Measurements from ENCODE around the gene TSPAN12. TPM values are rescaled to one million over a fixed set of nuclear protein-coding genes. Genes with fewer than 3 reads are reported as not detected.

TSPAN12 gene
- total RNA-seq, 1 experiment from 2014 or later: 8.7 TPM

DNA sequence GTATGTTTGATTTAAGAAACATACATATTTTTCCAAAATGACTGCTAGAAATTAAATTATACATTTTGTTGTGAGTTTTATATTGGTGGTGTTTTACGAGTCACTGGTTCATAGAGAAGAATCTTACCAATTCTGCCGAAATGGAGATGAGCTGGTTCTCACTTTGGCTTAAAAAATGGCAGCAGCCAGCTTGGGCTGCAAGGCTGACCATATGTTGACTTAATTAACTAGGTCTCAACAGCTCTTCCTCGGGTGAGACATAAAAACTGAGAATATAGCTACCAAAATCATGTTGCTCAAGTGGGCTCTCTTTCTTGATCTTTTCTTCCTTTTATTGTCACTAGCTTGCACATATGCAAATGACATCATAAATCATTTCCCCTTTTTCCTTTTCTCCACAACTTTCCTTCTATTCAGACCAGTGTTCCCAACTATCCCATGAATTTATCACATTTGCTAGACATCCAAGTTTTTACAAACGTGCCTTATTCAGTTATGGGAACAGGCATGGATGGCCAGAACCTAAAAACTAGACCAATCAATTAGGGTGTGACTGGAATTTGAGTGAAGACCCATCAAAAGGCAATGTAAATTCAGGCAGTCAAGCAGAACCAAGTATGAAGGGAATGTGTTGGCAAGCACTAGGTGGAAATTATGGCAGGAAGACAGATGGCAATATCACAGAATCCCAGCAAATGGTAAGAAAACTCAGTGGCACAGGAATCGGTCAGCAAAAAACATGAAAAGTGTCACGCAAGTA is 6.4 kb upstream of the TSPAN12 start:
- TF ChIP-seq, protein P1, sequence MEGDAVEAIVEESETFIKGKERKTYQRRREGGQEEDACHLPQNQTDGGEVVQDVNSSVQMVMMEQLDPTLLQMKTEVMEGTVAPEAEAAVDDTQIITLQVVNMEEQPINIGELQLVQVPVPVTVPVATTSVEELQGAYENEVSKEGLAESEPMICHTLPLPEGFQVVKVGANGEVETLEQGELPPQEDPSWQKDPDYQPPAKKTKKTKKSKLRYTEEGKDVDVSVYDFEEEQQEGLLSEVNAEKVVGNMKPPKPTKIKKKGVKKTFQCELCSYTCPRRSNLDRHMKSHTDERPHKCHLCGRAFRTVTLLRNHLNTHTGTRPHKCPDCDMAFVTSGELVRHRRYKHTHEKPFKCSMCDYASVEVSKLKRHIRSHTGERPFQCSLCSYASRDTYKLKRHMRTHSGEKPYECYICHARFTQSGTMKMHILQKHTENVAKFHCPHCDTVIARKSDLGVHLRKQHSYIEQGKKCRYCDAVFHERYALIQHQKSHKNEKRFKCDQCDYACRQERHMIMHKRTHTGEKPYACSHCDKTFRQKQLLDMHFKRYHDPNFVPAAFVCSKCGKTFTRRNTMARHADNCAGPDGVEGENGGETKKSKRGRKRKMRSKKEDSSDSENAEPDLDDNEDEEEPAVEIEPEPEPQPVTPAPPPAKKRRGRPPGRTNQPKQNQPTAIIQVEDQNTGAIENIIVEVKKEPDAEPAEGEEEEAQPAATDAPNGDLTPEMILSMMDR (conservative IDR thresholded peaks at IDR 0.05): no peak
- Mint-ChIP-seq H3K4me1 (peaks cover 0 to 2% of the 10 kb centered on the region in 2 experiments; a peak in 1 of 4 replicates), H3K27me3 (ENCODE audit: low read depth) (no peaks in the 10 kb centered on the region), H3K4me3 (no peak overlapping the region), H3K9me3 (no peaks in the 10 kb centered on the region), H3K36me3 (ENCODE audit: insufficient read depth in 1 of 3, low read depth in 3 of 3) (no peaks in the 10 kb centered on the region), H3K27ac (no peak overlapping the region)
- H2BK120ac ChIP-seq (ENCODE audit: low read depth, low read length, poor library complexity, severe bottlenecking): no peak overlapping the region
- no peaks in the 10 kb centered on the region for H3K9me3 ChIP-seq (ENCODE audit: control insufficient read depth, low read depth, low read length)
- no peak overlapping the region for H4K5ac ChIP-seq (ENCODE audit: insufficient read length, low read depth, low read length)
- no peak overlapping the region for H3T11ph ChIP-seq (ENCODE audit: low read length)
- H3K79me2 ChIP-seq (ENCODE audit: insufficient read depth, low read length): no peaks in the 10 kb centered on the region
- no peak overlapping the region for H2BK5ac ChIP-seq (ENCODE audit: insufficient read length, low read length)
- no peak overlapping the region for H3K56ac ChIP-seq (ENCODE audit: insufficient read length, low read depth, low read length)
- H3K18ac ChIP-seq (ENCODE audit: insufficient read length, low read depth, low read length): no peak overlapping the region
- no CpG with 5 or more reads among the region's 6 CpGs for WGBS (ENCODE audit: extremely low coverage, insufficient read length, low lambda C conversion rate)
- no peak overlapping the region for H2AFZ ChIP-seq (ENCODE audit: low read length)
- H2BK15ac ChIP-seq (ENCODE audit: low read depth, low read length): no peak overlapping the region
- no peak overlapping the region for H2BK20ac ChIP-seq (ENCODE audit: low read depth, low read length, poor library complexity, severe bottlenecking)
- H3K4me2 ChIP-seq (ENCODE audit: insufficient read depth, insufficient read length, low read length): no peak overlapping the region
- no peak overlapping the region for H3K14ac ChIP-seq (ENCODE audit: insufficient read depth, low read length)
- H3K27ac ChIP-seq (ENCODE audit: insufficient read length, low read depth, low read length): no peak overlapping the region
- no peak for DNase-seq
- H3K4me1 ChIP-seq (ENCODE audit: insufficient read depth, low read length): no peaks in the 10 kb centered on the region
- H2BK12ac ChIP-seq (ENCODE audit: insufficient read length, low read depth, low read length): no peak overlapping the region
- H3K23me2 ChIP-seq (ENCODE audit: insufficient read length, low read depth, low read length, poor library complexity, severe bottlenecking): no peaks in the 10 kb centered on the region
- no peak overlapping the region for H2AK5ac ChIP-seq (ENCODE audit: insufficient read length, low read length)
- H4K8ac ChIP-seq (replicated peaks; ENCODE audit: insufficient read length, low read depth, low read length): no peak overlapping the region
- no peak overlapping the region for H3K9ac ChIP-seq (ENCODE audit: extremely low read depth, insufficient read length, low read length)
- no peak overlapping the region for H3K23ac ChIP-seq (ENCODE audit: insufficient read length, low read depth, low read length)
- no peaks in the 10 kb centered on the region for H4K20me1 ChIP-seq (ENCODE audit: control insufficient read depth, insufficient read depth, insufficient read length)
- H3K27me3 ChIP-seq (ENCODE audit: insufficient read depth, low read length): no peaks in the 10 kb centered on the region
- no peak overlapping the region for H4K91ac ChIP-seq (ENCODE audit: insufficient read length, low read depth, low read length)
- H3K4ac ChIP-seq (ENCODE audit: low read depth, low read length): no peak overlapping the region
- H3K79me1 ChIP-seq (ENCODE audit: insufficient read depth, low read depth, low read length, poor library complexity, severe bottlenecking): no peaks in the 10 kb centered on the region
